GM23248 (cell line): ENCODE measurements around the gene LUC7L3. TPM values are rescaled to one million over a fixed set of nuclear protein-coding genes. Genes with fewer than 3 reads are reported as not detected.

ENCODE experiments used
- DNase-seq: peaks from one replicate; pipeline ENCODE4 v3.0.0-alpha.2; 2015
- H2AFZ ChIP-seq: fragments of 200-600 bp; sonication (generic); 2 replicates; pipeline ENCODE4 v1.6.1; 2016; ENCODE audit warnings: antibody characterized with exemption
- H3F3A ChIP-seq: fragments of 200-600 bp; sonication (generic); 2 replicates; pipeline ENCODE4 v1.6.1; 2016; ENCODE audit warnings: mild to moderate bottlenecking, antibody characterized with exemption, mixed run types; ENCODE audit not compliant: insufficient read depth
- H3K27ac ChIP-seq: fragments of 200-600 bp; sonication (generic); 2 replicates; pipeline ENCODE4 v1.5.1; 2016; ENCODE audit warnings: mild to moderate bottlenecking
- H3K27me3 ChIP-seq: fragments of 200-600 bp; sonication (generic); replicated peaks from 2 replicates; pipeline ENCODE4 v1.6.1; 2016; ENCODE audit warnings: mild to moderate bottlenecking; ENCODE audit not compliant: insufficient read depth
- H3K36me3 ChIP-seq: fragments of 200-600 bp; sonication (generic); 2 replicates; pipeline ENCODE4 v1.6.1; 2016; ENCODE audit warnings: low read depth, mild to moderate bottlenecking
- H3K4me1 ChIP-seq: fragments of 200-600 bp; sonication (generic); 2 replicates; pipeline ENCODE4 v1.6.1; 2016; ENCODE audit warnings: mild to moderate bottlenecking; ENCODE audit not compliant: insufficient read depth
- H3K4me2 ChIP-seq: fragments of 200-600 bp; sonication (generic); one replicate; pipeline ENCODE4 v1.6.1; 2016; ENCODE audit warnings: mild to moderate bottlenecking; ENCODE audit not compliant: unreplicated experiment
- H3K4me3 ChIP-seq: fragments of 200-600 bp; sonication (generic); 2 replicates; pipeline ENCODE4 v1.5.1; 2016; ENCODE audit warnings: mild to moderate bottlenecking
- H3K79me2 ChIP-seq: fragments of 200-600 bp; sonication (generic); 2 replicates; pipeline ENCODE4 v1.6.1; 2016; ENCODE audit warnings: mild to moderate bottlenecking; ENCODE audit not compliant: insufficient read depth
- H3K9ac ChIP-seq: fragments of 200-600 bp; sonication (generic); 2 replicates; pipeline ENCODE4 v1.6.1; 2016; ENCODE audit warnings: mild to moderate bottlenecking
- H3K9me2 ChIP-seq: fragments of 200-600 bp; sonication (generic); 2 replicates; pipeline ENCODE4 v1.6.1; 2016; ENCODE audit warnings: mixed run types, mild to moderate bottlenecking, moderate library complexity; ENCODE audit not compliant: insufficient read depth
- H3K9me3 ChIP-seq: fragments of 200-600 bp; sonication (generic); one replicate; pipeline ENCODE4 v1.6.1; 2017; ENCODE audit warnings: low read depth
- H4K20me1 ChIP-seq: fragments of 200-600 bp; sonication (generic); 2 replicates; pipeline ENCODE4 v1.6.0; 2016; ENCODE audit not compliant: insufficient read depth
- EZH2 ChIP-seq: fragments of 200-600 bp; sonication (generic); IDR thresholded peaks from 2 replicates; pipeline ENCODE4 v1.6.1; 2018; ENCODE audit warnings: antibody characterized with exemption, mild to moderate bottlenecking; ENCODE audit not compliant: insufficient read depth, poor library complexity, severe bottlenecking
- EZH2phosphoT487 ChIP-seq: fragments of 200-600 bp; sonication (generic); IDR thresholded peaks from 2 replicates; pipeline ENCODE4 v1.6.1; 2018; ENCODE audit warnings: antibody characterized with exemption, moderate library complexity, mild to moderate bottlenecking, low read depth; ENCODE audit not compliant: insufficient read depth
- WGBS, 2 experiments: methylation state at CpG; one replicate each; pipeline ENCODE4 v1.1.6; 2015 to 2017; ENCODE audit warnings: low lambda C conversion rate in 2 of 2, low coverage in 1 of 2; ENCODE audit errors: missing lambda C conversion rate in 2 of 2; 5-methylcytosine and 5-hydroxymethylcytosine counted together
- in situ Hi-C: fragments of 300-500 bp; cut with MboI; formaldehyde crosslinking; loops from 2 replicates; pipeline ENCODE4 v1.15.0; 2020
- polyA plus RNA-seq: library from polyadenylated mRNA; unstranded; fragments of >200 nt; fragmentation: Nextera tagmentation; extraction: Ambion mirVana; gene quantifications from 2 replicates; pipeline ENCODE4 v1.2.1, GENCODE V29; 2016
- total RNA-seq: library from RNA; depleted of rRNA; stranded (reverse); fragments of >200 nt; shearing (Covaris generic); gene quantifications from 2 replicates; pipeline ENCODE4 v1.2.3, GENCODE V29; 2014

The LUC7L3 gene
- total and polyA plus RNA-seq, 2 experiments from 2014 or later = 59.1 to 138 TPM

DNA sequence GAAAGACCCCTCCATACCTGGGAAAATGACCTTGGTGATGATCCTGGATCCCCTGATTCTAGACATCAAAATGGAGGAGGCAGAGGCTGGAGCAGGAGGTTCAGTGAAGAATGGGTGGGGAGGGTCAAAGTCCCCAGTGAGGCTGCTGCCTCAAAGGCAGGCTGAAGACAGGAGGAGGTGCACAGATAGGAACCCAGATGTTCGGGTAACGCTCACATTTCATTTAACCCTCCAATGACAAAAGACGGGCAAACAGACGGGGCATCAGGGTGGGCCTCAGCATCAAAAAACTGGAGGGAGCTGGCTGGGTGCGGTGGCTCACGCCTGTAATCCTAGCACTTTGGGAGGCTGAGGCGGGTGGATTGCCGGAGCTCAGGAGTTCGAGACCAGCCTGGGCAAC lies 48.0 kb downstream of the LUC7L3 start, which contains the start of gene ANKRD40CL:
ANKRD40CL (minus strand) TSS at position 73 of the 400 bp plus-strand sequence. CDS start 605 bp downstream, outside the sequence.
- Histone ChIP-seq H3K9me3 (no peaks in the 10 kb centered on the region), H3K9me2 (no peaks in the 10 kb centered on the region), H3K9ac (no peak within 1 kb of the TSS), H3K4me2 (no peak within 1 kb of the TSS), H2AFZ (no peak within 1 kb of the TSS), H3K27ac (no peak within 1 kb of the TSS), H4K20me1 (no peaks in the 10 kb centered on the region), H3F3A (no peaks in the 10 kb centered on the region), H3K4me3 (no peak within 1 kb of the TSS), H3K79me2 (no peaks in the 10 kb centered on the region), H3K27me3 (no peaks in the 10 kb centered on the region), H3K4me1 (no peaks in the 10 kb centered on the region), H3K36me3 (no peaks in the 10 kb centered on the region)
- in situ Hi-C loops = no loop called here
- no peak for TF ChIP-seq EZH2
- TF ChIP-seq EZH2phosphoT487 = no peak
- no peak for DNase-seq
- 65 to 66% methylated on average over 9 of the region's 9 CpGs for WGBS, 2 experiments

DNA sequence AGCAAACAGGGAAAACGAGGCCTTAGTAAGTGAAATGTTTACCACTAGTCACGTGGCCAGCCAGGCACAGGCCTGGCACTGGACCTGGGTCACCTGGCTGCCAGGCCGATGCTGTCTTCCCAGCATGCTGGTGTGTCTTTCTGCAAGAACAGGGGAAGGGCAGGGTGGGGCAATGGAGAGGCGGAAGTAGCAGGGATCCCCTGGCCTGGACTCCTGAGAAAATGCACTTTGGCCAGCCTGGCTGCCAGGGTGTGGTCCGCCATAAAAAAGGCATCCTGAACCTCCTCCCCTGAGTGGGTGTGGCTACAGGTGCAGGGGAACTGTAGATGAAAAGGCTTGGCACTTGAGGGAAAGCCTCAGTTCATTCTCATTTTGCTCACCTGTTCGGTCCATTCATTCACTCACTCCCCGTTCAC lies 49.0 kb downstream of the LUC7L3 start:
- no peak overlapping the region for H3K27ac ChIP-seq
- in situ Hi-C loops = no loop called here
- H2AFZ ChIP-seq = no peak overlapping the region
- no peaks in the 10 kb centered on the region for H3K36me3 ChIP-seq
- no peak overlapping the region for H3K4me2 ChIP-seq
- H3K79me2 ChIP-seq = no peaks in the 10 kb centered on the region
- DNase-seq = no peak
- no peaks in the 10 kb centered on the region for H3F3A ChIP-seq
- TF ChIP-seq EZH2 (no peak), EZH2phosphoT487 (no peak)
- no peak overlapping the region for H3K9ac ChIP-seq
- no peak overlapping the region for H3K4me3 ChIP-seq
- no peaks in the 10 kb centered on the region for H3K4me1 ChIP-seq
- 35 to 39% methylated on average over 7 of the region's 7 CpGs for WGBS, 2 experiments
- H3K9me2 ChIP-seq = no peaks in the 10 kb centered on the region
- no peaks in the 10 kb centered on the region for H3K27me3 ChIP-seq
- H4K20me1 ChIP-seq = no peaks in the 10 kb centered on the region
- H3K9me3 ChIP-seq = no peaks in the 10 kb centered on the region

DNA sequence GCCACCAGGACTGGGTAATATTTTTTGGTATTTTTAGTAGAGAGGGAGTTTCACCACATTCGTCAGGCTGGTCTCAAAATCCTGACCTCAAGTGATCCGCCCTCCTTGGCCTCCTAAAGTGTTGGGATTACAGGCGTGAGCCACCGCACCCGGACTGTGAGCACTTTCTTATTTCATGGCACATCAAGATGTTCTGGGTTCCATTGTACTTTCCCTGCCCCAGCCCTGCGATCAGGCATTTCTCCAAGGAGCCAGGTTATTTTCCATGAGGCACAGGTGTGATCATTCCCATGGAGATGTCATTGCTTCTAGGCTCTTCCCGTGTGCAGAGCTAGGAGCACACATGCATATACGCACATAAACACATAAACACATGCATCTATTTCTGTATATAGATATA lies 50.5 kb downstream of the LUC7L3 start:
- in situ Hi-C loops = no loop called here
- Histone ChIP-seq H3K36me3 (no peaks in the 10 kb centered on the region), H3K27ac (no peak overlapping the region), H4K20me1 (no peaks in the 10 kb centered on the region), H3K4me1 (no peaks in the 10 kb centered on the region), H3K79me2 (no peaks in the 10 kb centered on the region), H2AFZ (no peak overlapping the region), H3K4me3 (no peak overlapping the region), H3K9me2 (no peaks in the 10 kb centered on the region), H3K27me3 (no peaks in the 10 kb centered on the region), H3K4me2 (no peak overlapping the region), H3F3A (no peaks in the 10 kb centered on the region), H3K9ac (no peak overlapping the region), H3K9me3 (no peaks in the 10 kb centered on the region)
- TF ChIP-seq EZH2phosphoT487 (no peak), EZH2 (no peak)
- no peak for DNase-seq
- 81 to 82% methylated on average over 8 of the region's 8 CpGs for WGBS, 2 experiments

DNA sequence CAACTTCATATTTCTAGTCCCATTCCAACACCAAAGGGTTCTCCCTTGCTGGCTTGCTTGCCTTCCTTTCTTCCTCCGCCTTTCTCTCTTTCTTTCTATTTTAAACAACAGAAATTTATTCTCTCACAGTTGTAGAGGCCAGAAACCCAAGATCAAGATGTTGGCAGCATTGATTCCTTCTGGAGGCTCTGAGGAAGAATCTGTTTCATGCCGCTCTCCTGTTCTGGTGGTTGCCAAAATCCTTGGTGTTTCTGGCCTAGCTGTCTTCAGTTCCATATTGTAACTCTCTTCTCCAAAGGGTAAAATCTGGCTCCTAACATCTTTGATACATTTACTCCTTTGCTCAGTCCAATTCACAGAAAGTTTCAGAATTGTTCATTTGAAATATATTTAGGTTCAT lies 50.9 kb downstream of the LUC7L3 start:
- in situ Hi-C loops = no loop called here
- no peaks in the 10 kb centered on the region for H4K20me1 ChIP-seq
- no peaks in the 10 kb centered on the region for H3K79me2 ChIP-seq
- no peaks in the 10 kb centered on the region for H3K4me1 ChIP-seq
- H3K4me3 ChIP-seq = no peak overlapping the region
- TF ChIP-seq EZH2phosphoT487 (no peak), EZH2 (no peak)
- DNase-seq = no peak
- no peak overlapping the region for H3K27ac ChIP-seq
- H3K9ac ChIP-seq = no peak overlapping the region
- no peaks in the 10 kb centered on the region for H3K36me3 ChIP-seq
- no peak overlapping the region for H2AFZ ChIP-seq
- H3K9me3 ChIP-seq = no peaks in the 10 kb centered on the region
- no peaks in the 10 kb centered on the region for H3K27me3 ChIP-seq
- H3K4me2 ChIP-seq = no peak overlapping the region
- H3K9me2 ChIP-seq = no peaks in the 10 kb centered on the region
- 78 to 91% methylated on average over 2 of the region's 2 CpGs for WGBS, 2 experiments
- H3F3A ChIP-seq = no peaks in the 10 kb centered on the region
